ENCODE data around the gene HOXD8.

GRCh38 chr2:176133389-176133788 is 3.9 kb downstream of the HOXD8 start:
- TF ChIP-seq CTCF (IDR thresholded peaks at IDR 0.05 in 2 of 3, conservative IDR thresholded peaks at IDR 0.05 in 1 of 3; ENCODE audit: control insufficient read depth in 2 of 3, extremely low read depth in 1 of 3, insufficient read depth in 1 of 3, low read depth in 3 of 3, low read length in 3 of 3) (no peak), SREBF2 (IDR thresholded peaks at IDR 0.05; ENCODE audit: low read length) (no peak), NFXL1 (IDR thresholded peaks at IDR 0.05; ENCODE audit: borderline replicate concordance) (no peak), EP300 (IDR thresholded peaks at IDR 0.05; ENCODE audit: borderline replicate concordance in 1 of 2, control insufficient read depth in 1 of 2, low read depth in 2 of 2, low read length in 2 of 2) (no peak), POLR2A (IDR thresholded peaks at IDR 0.05; ENCODE audit: low read depth, low read length) (no peak), BCL11A (IDR thresholded peaks at IDR 0.05; ENCODE audit: low read depth, low read length) (no peak), RELA (IDR thresholded peaks at IDR 0.05; ENCODE audit: borderline replicate concordance, partially characterized antibody) (no peak), SIX5 (IDR thresholded peaks at IDR 0.05; ENCODE audit: low read depth, low read length, severe bottlenecking) (no peak), EZH2 (IDR thresholded peaks at IDR 0.05; ENCODE audit: borderline replicate concordance, control insufficient read depth, low read depth, low read length) (no peak), NR2C2 (IDR thresholded peaks at IDR 0.05; ENCODE audit: borderline replicate concordance, control insufficient read depth, insufficient read length, low read depth) (no peak)
